ENCODE data around the gene NEBL. TPM values are rescaled to one million over a fixed set of nuclear protein-coding genes. Genes with fewer than 3 reads are reported as not detected.

NEBL gene
- total RNA-seq, 1 experiment from 2014 or later, result 32.3 TPM

- TF ChIP-seq REST (IDR thresholded peaks at IDR 0.05; ENCODE audit: insufficient read depth in 1 of 2, low read depth in 2 of 2, low read length in 1 of 2) (no peak), POLR2AphosphoS5 (IDR thresholded peaks at IDR 0.05; ENCODE audit: low read depth, low read length) (no peak), SIN3A (IDR thresholded peaks at IDR 0.05; ENCODE audit: borderline replicate concordance, insufficient read depth, low read depth, low read length) (no peak), TCF7L2 (IDR thresholded peaks at IDR 0.05; ENCODE audit: low read depth, low read length) (no peak)
- TF ChIP-seq, protein P1, sequence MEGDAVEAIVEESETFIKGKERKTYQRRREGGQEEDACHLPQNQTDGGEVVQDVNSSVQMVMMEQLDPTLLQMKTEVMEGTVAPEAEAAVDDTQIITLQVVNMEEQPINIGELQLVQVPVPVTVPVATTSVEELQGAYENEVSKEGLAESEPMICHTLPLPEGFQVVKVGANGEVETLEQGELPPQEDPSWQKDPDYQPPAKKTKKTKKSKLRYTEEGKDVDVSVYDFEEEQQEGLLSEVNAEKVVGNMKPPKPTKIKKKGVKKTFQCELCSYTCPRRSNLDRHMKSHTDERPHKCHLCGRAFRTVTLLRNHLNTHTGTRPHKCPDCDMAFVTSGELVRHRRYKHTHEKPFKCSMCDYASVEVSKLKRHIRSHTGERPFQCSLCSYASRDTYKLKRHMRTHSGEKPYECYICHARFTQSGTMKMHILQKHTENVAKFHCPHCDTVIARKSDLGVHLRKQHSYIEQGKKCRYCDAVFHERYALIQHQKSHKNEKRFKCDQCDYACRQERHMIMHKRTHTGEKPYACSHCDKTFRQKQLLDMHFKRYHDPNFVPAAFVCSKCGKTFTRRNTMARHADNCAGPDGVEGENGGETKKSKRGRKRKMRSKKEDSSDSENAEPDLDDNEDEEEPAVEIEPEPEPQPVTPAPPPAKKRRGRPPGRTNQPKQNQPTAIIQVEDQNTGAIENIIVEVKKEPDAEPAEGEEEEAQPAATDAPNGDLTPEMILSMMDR (IDR thresholded peaks at IDR 0.05), result no peak
- H3K9me3 ChIP-seq (ENCODE audit: control insufficient read depth, insufficient read depth, low read depth, low read length), result no peaks in the 10 kb centered on the region
- H3K27me3 ChIP-seq (ENCODE audit: control insufficient read depth, insufficient read depth, low read length), result no peaks in the 10 kb centered on the region; the same call in 1 of the 2 replicates
- no peak for DNase-seq (ENCODE audit: low read depth, low spot score)
- intact Hi-C loops (cut with micrococcal nuclease; ENCODE audit: unreplicated experiment) (no loop called here), in situ Hi-C loops (cut with HindIII; ENCODE audit: low pct_unique_long_range_greater_than_20kb, low sequenced_read_pairs) (no loop called here)
- no peak overlapping the region for H3K4me3 ChIP-seq (ENCODE audit: low read depth in 2 of 2, low read length in 2 of 2)
- no peaks in the 10 kb centered on the region for H3K36me3 ChIP-seq (ENCODE audit: control insufficient read depth, insufficient read depth, low read length)
- ChIA-PET CTCF (no interaction called here), POLR2A (no interaction called here)
- no TSS peak for BruUV-seq (replicated peaks)
- no peaks in the 10 kb centered on the region for H3K4me1 ChIP-seq (ENCODE audit: control insufficient read depth, insufficient read depth, low read length)
- no peak for ATAC-seq
- no peak overlapping the region for H3K27ac ChIP-seq (ENCODE audit: low read length)
These were observed 153.2 kb downstream of the NEBL start for GRCh38 chr10:20743942-20744341.

GRCh38 chr10:20742737-20743541, 154.2 kb downstream of the NEBL start:
- DNase-seq (ENCODE audit: low read depth, low spot score), result no peak
- no peak for ATAC-seq
- no peak overlapping the region for H3K4me3 ChIP-seq (ENCODE audit: low read depth in 2 of 2, low read length in 2 of 2)
- no peaks in the 10 kb centered on the region for H3K36me3 ChIP-seq (ENCODE audit: control insufficient read depth, insufficient read depth, low read length)
- TF ChIP-seq SIN3A (IDR thresholded peaks at IDR 0.05; ENCODE audit: borderline replicate concordance, insufficient read depth, low read depth, low read length) (no peak), TCF7L2 (IDR thresholded peaks at IDR 0.05; ENCODE audit: low read depth, low read length) (no peak), POLR2AphosphoS5 (IDR thresholded peaks at IDR 0.05; ENCODE audit: low read depth, low read length) (no peak), REST (IDR thresholded peaks at IDR 0.05; ENCODE audit: insufficient read depth in 1 of 2, low read depth in 2 of 2, low read length in 1 of 2) (no peak)
- TF ChIP-seq, protein P1 (IDR thresholded peaks at IDR 0.05), result no peak
- no TSS peak for BruUV-seq (replicated peaks)
- H3K9me3 ChIP-seq (ENCODE audit: control insufficient read depth, insufficient read depth, low read depth, low read length), result no peaks in the 10 kb centered on the region
- no peaks in the 10 kb centered on the region; the same call in 1 of the 2 replicates for H3K27me3 ChIP-seq (ENCODE audit: control insufficient read depth, insufficient read depth, low read length)
- CTCF ChIA-PET, result no interaction called here
- intact Hi-C loops (cut with micrococcal nuclease; ENCODE audit: unreplicated experiment) (no loop called here), in situ Hi-C loops (cut with HindIII; ENCODE audit: low pct_unique_long_range_greater_than_20kb, low sequenced_read_pairs) (no loop called here)
- POLR2A ChIA-PET, result no interaction called here
- no peaks in the 10 kb centered on the region for H3K4me1 ChIP-seq (ENCODE audit: control insufficient read depth, insufficient read depth, low read length)
- no peak overlapping the region for H3K27ac ChIP-seq (ENCODE audit: low read length)

Measured in Panc1 (cell line).